Astrocyte of the spinal cord (primary cell): ENCODE results near the gene TNFAIP1.

Experiments
- DNase-seq: peaks from one replicate; pipeline ENCODE4 v3.0.0; 2011; ENCODE audit warnings: low read depth, low spot score
- H3K4me3 ChIP-seq: 2 replicates; pipeline ENCODE4 v1.5.1; 2011; ENCODE audit warnings: low read depth, mild to moderate bottlenecking, low read length, moderate library complexity
- in situ Hi-C: cut with HindIII; loops from 2 replicates; pipeline ENCODE4 v1.10.0; 2017; ENCODE audit warnings: low sequenced_read_pairs
- TF ChIP-seq, protein P1 (sequence below): IDR thresholded peaks from 2 replicates; pipeline ENCODE4 v1.5.1; 2012; ENCODE audit warnings: low read depth, mild to moderate bottlenecking, low read length, inconsistent platforms

Gene TNFAIP1

DNA sequence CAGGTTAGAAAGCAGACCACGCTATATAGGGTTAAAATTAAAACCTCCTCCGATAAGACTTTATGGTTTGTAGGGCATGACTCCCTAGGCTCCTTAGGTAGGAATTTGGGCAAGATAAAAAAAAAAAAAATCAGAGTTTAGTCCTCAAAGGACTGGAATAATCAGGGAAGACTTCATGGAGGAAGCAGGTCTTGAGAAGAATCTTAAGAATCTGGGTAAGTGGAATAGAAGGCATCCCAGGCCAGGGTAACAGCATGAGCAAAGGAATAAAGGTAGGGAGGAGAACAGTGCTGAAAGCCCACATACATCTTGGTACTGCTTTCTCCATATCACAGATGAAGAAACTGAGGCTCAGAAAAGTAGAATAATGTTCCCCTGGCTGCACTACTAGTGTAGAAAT lies 55.0 kb downstream of the TNFAIP1 start:
- no peak overlapping the region for H3K4me3 ChIP-seq
- in situ Hi-C loops, result no loop called here
- no peak for DNase-seq
- TF ChIP-seq, protein P1, sequence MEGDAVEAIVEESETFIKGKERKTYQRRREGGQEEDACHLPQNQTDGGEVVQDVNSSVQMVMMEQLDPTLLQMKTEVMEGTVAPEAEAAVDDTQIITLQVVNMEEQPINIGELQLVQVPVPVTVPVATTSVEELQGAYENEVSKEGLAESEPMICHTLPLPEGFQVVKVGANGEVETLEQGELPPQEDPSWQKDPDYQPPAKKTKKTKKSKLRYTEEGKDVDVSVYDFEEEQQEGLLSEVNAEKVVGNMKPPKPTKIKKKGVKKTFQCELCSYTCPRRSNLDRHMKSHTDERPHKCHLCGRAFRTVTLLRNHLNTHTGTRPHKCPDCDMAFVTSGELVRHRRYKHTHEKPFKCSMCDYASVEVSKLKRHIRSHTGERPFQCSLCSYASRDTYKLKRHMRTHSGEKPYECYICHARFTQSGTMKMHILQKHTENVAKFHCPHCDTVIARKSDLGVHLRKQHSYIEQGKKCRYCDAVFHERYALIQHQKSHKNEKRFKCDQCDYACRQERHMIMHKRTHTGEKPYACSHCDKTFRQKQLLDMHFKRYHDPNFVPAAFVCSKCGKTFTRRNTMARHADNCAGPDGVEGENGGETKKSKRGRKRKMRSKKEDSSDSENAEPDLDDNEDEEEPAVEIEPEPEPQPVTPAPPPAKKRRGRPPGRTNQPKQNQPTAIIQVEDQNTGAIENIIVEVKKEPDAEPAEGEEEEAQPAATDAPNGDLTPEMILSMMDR, result no peak

DNA sequence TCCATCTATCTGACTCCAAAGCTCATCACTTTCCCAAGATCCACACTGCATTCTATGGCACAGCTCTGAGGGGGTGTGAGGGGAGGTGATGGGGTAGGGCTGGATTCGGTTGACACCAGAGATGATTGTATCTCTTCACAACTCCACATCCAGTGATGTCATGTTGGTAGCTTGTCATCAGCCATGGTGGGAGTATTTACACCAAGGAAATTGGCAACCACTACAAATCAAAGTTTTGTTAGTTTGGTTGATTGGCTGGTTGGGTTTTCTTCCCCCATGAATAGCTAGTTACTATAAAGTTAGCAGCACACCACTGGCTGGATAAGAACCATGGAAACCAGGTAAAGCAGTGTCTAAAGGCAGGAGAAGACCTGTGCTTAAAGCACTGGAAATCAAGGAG lies 55.4 kb downstream of the TNFAIP1 start:
- no peak for DNase-seq
- TF ChIP-seq, protein P1, result no peak
- H3K4me3 ChIP-seq, result no peak overlapping the region
- in situ Hi-C loops, result no loop called here

DNA sequence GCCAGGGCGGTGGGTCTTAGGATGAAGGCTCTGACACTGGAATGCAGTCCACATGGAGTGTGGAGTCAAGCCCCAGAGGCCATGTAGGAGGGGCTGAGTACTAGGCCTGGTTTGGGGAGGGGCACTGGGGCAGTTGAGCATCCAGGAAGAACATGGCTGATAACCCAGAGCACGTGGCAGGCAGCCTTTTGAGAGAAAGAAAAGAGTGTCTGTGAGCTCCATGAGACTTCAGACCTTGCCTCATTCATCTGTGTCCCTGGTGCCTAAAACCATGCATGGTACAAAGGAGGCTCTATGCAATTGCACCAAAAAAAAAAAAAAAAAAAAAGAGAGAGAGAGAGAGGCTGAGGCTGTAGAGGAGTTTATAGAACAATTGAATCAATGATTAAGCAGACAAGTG lies 55.8 kb downstream of the TNFAIP1 start:
- H3K4me3 ChIP-seq, result no peak overlapping the region
- in situ Hi-C loops, result no loop called here
- TF ChIP-seq, protein P1, result no peak
- DNase-seq, result no peak

DNA sequence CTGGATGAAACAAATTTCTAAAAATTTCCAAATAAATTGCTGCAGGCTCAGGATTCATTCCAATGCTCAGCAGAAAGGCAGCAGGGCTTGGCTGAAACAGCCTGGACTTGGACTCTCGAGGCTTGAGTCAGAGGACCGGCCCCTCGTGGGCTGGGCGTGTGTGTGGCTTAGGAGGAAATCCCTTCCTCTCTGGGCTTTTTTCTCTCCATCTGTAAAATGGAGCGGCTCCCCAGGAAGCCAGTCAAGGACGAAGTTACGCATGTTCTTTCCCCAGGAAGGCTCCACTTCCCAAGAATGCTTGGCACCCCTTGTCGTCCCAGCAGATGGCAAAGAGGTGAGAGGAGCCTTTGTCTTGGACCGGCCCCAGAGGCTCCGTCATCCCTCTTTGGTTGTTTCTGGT lies 56.9 kb downstream of the TNFAIP1 start:
- in situ Hi-C loops, result no loop called here

DNA sequence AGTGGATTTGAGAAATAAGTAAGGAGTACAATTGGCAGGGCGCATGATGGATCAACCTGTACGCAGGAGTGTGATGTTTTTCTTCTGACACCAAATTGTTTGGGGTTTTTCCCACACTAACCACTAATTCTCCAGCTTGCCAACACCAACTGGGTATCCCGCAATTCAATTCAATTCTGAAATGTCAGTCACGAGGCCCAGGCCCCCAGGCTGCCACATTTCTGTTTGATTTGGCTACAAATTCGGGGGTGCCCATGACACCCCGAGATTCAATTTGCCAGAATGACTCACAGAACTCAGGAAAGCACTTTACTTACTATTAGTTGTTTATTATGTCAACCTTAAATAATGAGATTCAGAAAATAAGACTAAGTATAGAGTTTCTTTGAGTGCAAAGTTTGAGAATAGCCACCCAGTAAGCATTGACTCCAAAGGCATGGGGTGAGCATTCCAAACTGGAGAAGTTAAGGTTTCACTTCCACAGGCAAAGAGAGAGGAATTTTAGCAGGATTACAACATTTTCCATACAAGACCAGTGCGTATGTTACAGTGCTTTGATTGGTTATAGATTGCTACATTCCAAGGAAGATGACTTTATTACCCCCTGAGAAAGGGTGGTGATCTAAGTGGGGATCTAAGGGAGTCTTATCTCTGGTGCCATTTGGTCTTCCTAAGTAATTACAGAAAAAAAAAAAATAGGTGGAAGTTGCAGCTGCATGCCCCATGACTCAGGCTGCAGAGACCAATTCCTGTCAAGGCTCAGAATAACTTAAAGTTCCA lies 59.0 kb downstream of the TNFAIP1 start:
- peak; percentile 15 for DNase-seq
- no peak overlapping the region for H3K4me3 ChIP-seq
- TF ChIP-seq, protein P1, result no peak
- in situ Hi-C loops, result no loop called here

More for the DNA sequence above, 56.9 kb downstream of the TNFAIP1 start:
- TF ChIP-seq, protein P1, result no peak
- H3K4me3 ChIP-seq, result no peak overlapping the region
- DNase-seq, result no peak

DNA sequence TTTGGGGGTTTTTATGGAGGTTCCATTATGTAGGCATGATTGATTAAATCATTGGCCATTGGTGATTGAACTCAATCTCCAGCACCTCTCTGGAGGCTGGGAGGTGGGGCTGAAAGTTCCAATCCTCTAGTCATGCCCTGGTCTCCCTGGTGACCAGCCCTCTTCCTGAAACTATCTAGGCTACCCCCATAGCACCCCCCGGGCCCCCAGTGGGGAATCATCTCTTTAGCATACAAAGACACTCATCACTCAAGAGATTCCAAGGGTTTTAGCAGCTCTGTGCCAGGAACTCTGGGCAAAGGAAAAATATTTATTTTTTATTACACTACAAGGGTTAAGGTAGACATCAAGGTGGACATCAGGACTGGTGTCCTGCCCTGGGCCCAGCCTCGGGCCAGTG lies 59.9 kb downstream of the TNFAIP1 start:
- no peak overlapping the region for H3K4me3 ChIP-seq
- DNase-seq, result no peak
- TF ChIP-seq, protein P1, result no peak
- in situ Hi-C loops, result no loop called here

DNA sequence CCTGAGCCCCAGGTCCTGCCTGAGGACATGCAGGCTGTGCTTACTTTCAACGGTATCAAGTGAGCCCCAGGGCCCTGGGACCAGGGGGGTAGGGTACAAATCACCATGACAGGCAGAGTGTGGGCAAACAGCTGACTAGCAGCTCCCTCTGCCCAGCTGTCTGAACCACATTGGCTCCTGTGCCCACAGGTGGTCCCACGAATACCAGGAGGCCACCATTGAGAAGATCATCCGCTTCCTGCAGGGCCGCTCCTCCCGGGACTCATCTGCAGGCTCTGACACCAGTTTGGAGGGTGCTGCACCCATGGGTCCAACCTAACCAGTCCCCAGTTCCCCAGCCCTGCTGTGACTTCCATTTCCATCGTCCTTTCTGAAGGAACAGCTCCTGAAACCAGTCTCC lies 60.4 kb downstream of the TNFAIP1 start:
- TF ChIP-seq, protein P1, result no peak
- in situ Hi-C loops, result no loop called here
- no peak for DNase-seq
- H3K4me3 ChIP-seq, result no peak overlapping the region
